Mucosa of descending colon (tissue), 3 donors: ENCODE results near the gene NLRP8. TPM values are rescaled to one million over a fixed set of nuclear protein-coding genes. Genes with fewer than 3 reads are reported as not detected.

Experiments used
- ATAC-seq: fragments of 200-7000 bp; cut with Tn5 transposase; one replicate; pipeline ENCODE4 v1.9.1; 2020; ENCODE audit warnings: mild to moderate bottlenecking, moderate library complexity
- DNase-seq, 3 donors: peaks; one replicate each; pipeline ENCODE4 v3.0.0-alpha.2; 2020
- H3K36me3 ChIP-seq: fragments of 200-600 bp; one replicate; pipeline ENCODE4 v1.8.0; 2021; ENCODE audit warnings: low read depth, mild to moderate bottlenecking
- H3K4me1 ChIP-seq: fragments of 200-600 bp; one replicate; pipeline ENCODE4 v1.8.0; 2021; ENCODE audit warnings: low read depth, mild to moderate bottlenecking
- H3K4me3 ChIP-seq: fragments of 200-600 bp; one replicate; pipeline ENCODE4 v1.8.0; 2021; ENCODE audit warnings: mild to moderate bottlenecking
- H3K9me3 ChIP-seq: fragments of 200-600 bp; one replicate; pipeline ENCODE4 v1.8.0; 2021; ENCODE audit warnings: mild to moderate bottlenecking
- CTCF ChIP-seq: fragments of 200-600 bp; IDR thresholded peaks from one replicate; pipeline ENCODE4 v1.8.0; 2022; ENCODE audit warnings: antibody characterized with exemption, mild to moderate bottlenecking
- intact Hi-C, 2 donors: fragments of 100-400 bp; cut with DNase I in 1 of 2; cut with micrococcal nuclease in 1 of 2; formaldehyde crosslinking; loops; one replicate each; pipeline versions ENCODE4 v1.11.0 to v1.11.1; 2022; cut with DNase I, micrococcal nuclease
- long read RNA-seq, 2 donors: library from polyadenylated mRNA; unstranded; transcript quantifications; one replicate each; pipeline ENCODE4 v2.0.0, GENCODE V29; 2019 to 2021
- total RNA-seq, 3 donors: library from RNA; stranded (reverse); fragmentation: NEBNext Ultra II Directional in 2 of 3; extraction: Animal tissue kit (Norgen Biotek cat#: 25700) in 2 of 3; gene quantifications; one replicate each; pipeline versions ENCODE4 v1.2.1 to v1.2.4, GENCODE V29; 2021 to 2023
- donor health status: DM: no; HTN: no; CAD: no; lungs with moderate emphysema.
- donor health status: DM: no; HTN: no; CAD: no.
- donor health status: DM: no; HTN: yes; CAD: no.

Gene NLRP8
- total RNA-seq, result not detected
- long read RNA-seq, donor 1, result 0 reads
- long read RNA-seq, donor 2, result 0 reads

DNA sequence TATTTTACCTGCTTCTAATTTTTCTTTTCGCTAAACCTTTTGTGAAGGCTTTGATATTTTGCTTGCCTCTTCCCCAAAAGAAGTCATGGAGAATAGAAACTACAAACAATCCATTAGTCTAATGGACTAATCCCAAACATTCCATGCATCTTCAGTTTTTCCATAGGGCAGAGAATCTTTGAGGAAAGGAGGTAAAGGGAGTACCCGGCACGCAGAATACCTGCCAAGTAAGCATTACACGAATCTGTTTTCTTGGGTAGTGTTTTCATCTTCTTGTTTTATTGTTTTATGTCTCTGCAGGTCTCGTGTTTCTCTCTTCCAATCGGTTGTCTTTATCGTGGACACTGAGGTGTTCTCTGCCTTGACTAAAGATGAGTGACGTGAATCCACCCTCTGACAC lies at the start of gene NLRP8:
NLRP8 (plus strand) TSS at position 301 of the 400 bp plus-strand sequence.
- no peak for TF ChIP-seq CTCF
- intact Hi-C loops, result no loop called here

DNA sequence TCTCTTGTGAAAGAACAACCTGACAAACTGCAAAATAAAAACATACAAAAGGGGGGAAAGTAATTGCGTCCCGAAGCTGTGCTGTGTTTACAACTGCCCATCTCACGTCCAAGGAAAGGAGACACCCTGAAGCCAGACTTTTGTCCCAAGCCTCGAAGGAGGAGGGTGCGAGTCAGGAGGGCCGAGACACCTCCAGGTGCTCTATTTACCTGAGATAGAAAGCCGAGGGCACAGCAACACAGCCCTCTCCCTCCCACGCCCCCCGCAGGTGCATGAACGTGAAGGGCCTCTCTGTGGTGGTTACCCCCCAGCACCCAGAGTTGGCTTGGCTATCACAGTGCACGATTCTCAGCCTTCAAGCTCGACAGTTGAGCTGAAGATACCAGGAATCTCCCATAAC lies 48.7 kb upstream of the NLRP8 start:
- intact Hi-C loops, result no loop called here
- Histone ChIP-seq H3K36me3 (no peaks in the 10 kb centered on the region), H3K4me3 (no peak overlapping the region), H3K4me1 (no peaks in the 10 kb centered on the region), H3K9me3 (peaks cover 3% of the 10 kb centered on the region)
- DNase-seq (no peak), ATAC-seq (no peak)
- no peak for TF ChIP-seq CTCF

More for the DNA sequence above, at the start of gene NLRP8:
- H3K36me3 ChIP-seq, result no peaks in the 10 kb centered on the region
- no peak within 1 kb of the TSS for H3K4me3 ChIP-seq
- no peak for ATAC-seq
- no peaks in the 10 kb centered on the region for H3K9me3 ChIP-seq
- no peak for DNase-seq
- H3K4me1 ChIP-seq, result no peaks in the 10 kb centered on the region

DNA sequence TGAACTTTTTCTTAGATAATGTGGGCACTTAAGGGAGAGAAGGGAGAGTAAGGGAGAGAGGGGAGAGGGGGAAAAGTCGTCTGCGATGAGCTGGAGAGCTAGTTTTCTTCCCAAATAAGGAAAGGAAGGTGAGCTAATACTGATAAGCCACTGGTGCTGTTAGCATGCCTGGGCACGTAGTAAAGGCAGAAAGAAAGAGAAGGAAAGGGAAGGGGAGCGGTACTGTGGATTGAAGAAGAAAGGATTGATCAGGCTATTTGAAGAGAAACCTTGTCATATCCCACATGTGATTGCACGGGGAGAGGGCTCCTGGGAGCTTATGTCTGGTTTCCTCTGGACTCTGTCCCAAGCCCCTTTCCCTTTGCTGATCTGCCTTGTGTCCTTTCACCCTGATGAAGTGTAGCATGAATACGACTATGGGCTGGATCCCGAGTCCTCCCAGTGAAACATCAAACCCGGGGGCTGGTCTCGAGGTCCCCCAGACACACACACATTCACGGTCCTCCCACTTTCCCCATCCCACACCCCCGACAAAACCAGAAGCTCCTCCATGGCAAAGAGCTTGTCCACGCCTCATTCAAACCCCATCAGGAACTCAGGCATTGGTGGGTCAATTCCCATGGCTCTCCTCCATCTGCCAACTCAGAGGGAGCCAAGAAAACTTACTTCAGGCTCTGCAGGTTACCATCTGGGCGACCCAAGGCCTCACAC lies 46.1 kb upstream of the NLRP8 start:
- H3K36me3 ChIP-seq, result no peaks in the 10 kb centered on the region
- no peaks in the 10 kb centered on the region for H3K4me1 ChIP-seq
- no peak for TF ChIP-seq CTCF
- ATAC-seq (no peak), DNase-seq (no peak)
- peaks cover 3% of the 10 kb centered on the region for H3K9me3 ChIP-seq
- no peak overlapping the region for H3K4me3 ChIP-seq
- intact Hi-C loops, result no loop called here

DNA sequence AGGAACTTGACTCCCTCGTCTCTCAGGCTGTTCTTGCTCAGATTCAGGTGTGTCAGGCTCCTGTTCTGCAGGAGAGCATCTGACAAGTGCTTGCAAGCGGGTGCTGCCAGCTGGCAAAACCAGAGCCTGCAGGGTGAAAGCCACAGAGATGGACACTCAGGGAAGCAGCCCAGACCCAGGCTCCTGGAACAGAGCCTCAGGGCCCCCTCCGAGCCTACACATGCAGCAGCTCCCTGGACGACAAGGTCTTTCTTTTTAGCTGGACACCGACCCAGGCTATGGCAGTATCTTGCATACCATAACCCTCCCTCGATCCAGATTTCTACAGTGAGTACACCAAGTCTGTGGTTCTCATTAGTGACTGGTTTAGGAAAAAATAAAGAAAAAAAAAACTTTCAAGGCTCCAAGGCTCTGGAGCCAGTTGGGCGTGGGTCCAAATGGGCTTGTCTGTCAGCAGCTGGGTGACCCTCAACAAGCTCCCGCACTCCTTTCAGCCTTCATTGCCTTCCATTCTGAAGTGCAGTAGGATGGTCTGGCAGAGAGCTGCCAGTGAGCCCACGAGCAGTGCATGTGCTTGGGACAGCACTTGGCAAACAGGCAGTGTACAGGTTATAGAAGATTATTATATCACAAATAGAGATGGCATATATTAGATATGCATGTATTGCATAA lies 45.4 kb upstream of the NLRP8 start:
- H3K36me3 ChIP-seq, result no peaks in the 10 kb centered on the region
- no peak for DNase-seq
- H3K9me3 ChIP-seq, result peaks cover 1% of the 10 kb centered on the region
- H3K4me1 ChIP-seq, result no peaks in the 10 kb centered on the region
- no peak for ATAC-seq
- H3K4me3 ChIP-seq, result no peak overlapping the region
- no peak for TF ChIP-seq CTCF
- intact Hi-C loops, result no loop called here

GRCh38 chr19:55907286-55907685 lies 40.3 kb upstream of the NLRP8 start:
- Histone ChIP-seq H3K9me3 (no peaks in the 10 kb centered on the region), H3K4me1 (no peaks in the 10 kb centered on the region), H3K36me3 (no peaks in the 10 kb centered on the region), H3K4me3 (no peak overlapping the region)
- ATAC-seq (no peak), DNase-seq (no peak)
- TF ChIP-seq CTCF, result no peak
- intact Hi-C loops, result no loop called here
